ENCODE results near the gene NADK2.

NADK2 gene

GRCh38 chr5:36239370-36240293 lies 2.1 kb downstream of the NADK2 start:
- Histone ChIP-seq H3K36me3 (ENCODE audit: control insufficient read depth in 2 of 2, insufficient read depth in 1 of 2, low read length in 2 of 2) (no peaks in the 10 kb centered on the region), H3K27ac (ENCODE audit: extremely low read depth, low read depth, low read length) (no peak overlapping the region), H3K4me1 (ENCODE audit: control insufficient read depth, insufficient read depth, low read length) (peaks cover 41% of the 10 kb centered on the region), H3K4me3 (ENCODE audit: low read depth, low read length) (no peak overlapping the region), H3K9me3 (ENCODE audit: control insufficient read depth, insufficient read depth, low read depth, low read length) (no peaks in the 10 kb centered on the region)
- ChIA-PET POLR2A (interaction anchor here (1.1 kb wide), 1 partner anchor 37 kb away, joined by 3 read pairs; no protein-coding TSS in a partner anchor), CTCF (interaction anchor here (0.6 to 1.2 kb wide), 3 partner anchors 20 to 155 kb away, joined by 3 to 6 read pairs (median 4); no protein-coding TSS in a partner anchor)
- no peak for TF ChIP-seq ZBTB17 (tag by site-specific recombination; IDR thresholded peaks at IDR 0.05)
- TF ChIP-seq ZNF221 (tag by site-specific recombination; IDR thresholded peaks at IDR 0.05; ENCODE audit: borderline replicate concordance) = no peak
- TF ChIP-seq WT1 (tag by site-specific recombination; IDR thresholded peaks at IDR 0.05) = peak; percentile 35; the same call in 1 of the 2 replicates
- TF ChIP-seq ZNF146 (tag by site-specific recombination; IDR thresholded peaks at IDR 0.05) = no peak
- peak; percentile 68 for TF ChIP-seq PRDM1 (tag by site-specific recombination; IDR thresholded peaks at IDR 0.05)
- TF ChIP-seq ZNF214 (tag by site-specific recombination; IDR thresholded peaks at IDR 0.05; ENCODE audit: borderline replicate concordance) = no peak
- no peak for TF ChIP-seq ZNF292 (tag by site-specific recombination; IDR thresholded peaks at IDR 0.05; ENCODE audit: borderline replicate concordance, low read depth)
- no peak for TF ChIP-seq ZNF768 (tag by site-specific recombination; IDR thresholded peaks at IDR 0.05)
- TF ChIP-seq KLF7 (tag by site-specific recombination; IDR thresholded peaks at IDR 0.05; ENCODE audit: borderline replicate concordance) = no peak
- no peak for TF ChIP-seq ZBTB7A (tag by site-specific recombination; IDR thresholded peaks at IDR 0.05; ENCODE audit: low read depth)
- TF ChIP-seq ZNF174 (tag by site-specific recombination; IDR thresholded peaks at IDR 0.05) = no peak
- TF ChIP-seq ZNF324 (tag by site-specific recombination; IDR thresholded peaks at IDR 0.05) = no peak
- TF ChIP-seq CTCF (tag by site-specific recombination; IDR thresholded peaks at IDR 0.05) = no peak
- no peak for TF ChIP-seq TRIM28 (IDR thresholded peaks at IDR 0.05; ENCODE audit: borderline replicate concordance, low read length)
- TF ChIP-seq MZF1 (tag by site-specific recombination; IDR thresholded peaks at IDR 0.05; ENCODE audit: borderline replicate concordance) = no peak
- TF ChIP-seq ZNF626 (tag by site-specific recombination; IDR thresholded peaks at IDR 0.05) = no peak
- TF ChIP-seq ZBTB20 (tag by site-specific recombination; IDR thresholded peaks at IDR 0.05) = peak; percentile 3; the same call in 1 of the 2 replicates
- TF ChIP-seq PRDM6 (tag by site-specific recombination; IDR thresholded peaks at IDR 0.05) = peak; percentile 84

- Histone ChIP-seq H3K9me3 (ENCODE audit: control insufficient read depth, insufficient read depth, low read depth, low read length) (no peaks in the 10 kb centered on the region), H3K4me3 (ENCODE audit: low read depth, low read length) (no peak overlapping the region), H3K27ac (ENCODE audit: extremely low read depth, low read depth, low read length) (no peak overlapping the region), H3K4me1 (ENCODE audit: control insufficient read depth, insufficient read depth, low read length) (peaks cover 33% of the 10 kb centered on the region), H3K36me3 (ENCODE audit: control insufficient read depth in 2 of 2, insufficient read depth in 1 of 2, low read length in 2 of 2) (no peaks in the 10 kb centered on the region)
- CTCF ChIA-PET = interaction anchor here (0.7 to 1.8 kb wide), 7 partner anchors 22 to 106 kb away, joined by 3 to 6 read pairs (median 4); no protein-coding TSS in a partner anchor
- POLR2A ChIA-PET = no interaction called here
- TF ChIP-seq PRDM6 (tag by site-specific recombination; IDR thresholded peaks at IDR 0.05) = peak; percentile 51
- no peak for TF ChIP-seq ZIC2 (tag by site-specific recombination; IDR thresholded peaks at IDR 0.05)
Measured at GRCh38 chr5:36238502-36239295, 3.0 kb downstream of the NADK2 start.
